HUES6 (cell line): Measurements from ENCODE around the gene BTBD9.

Source experiments
- H3K27ac ChIP-seq: 2 replicates; pipeline ENCODE4 v1.7.0; 2013; ENCODE audit warnings: low read depth, mild to moderate bottlenecking, low read length, inconsistent platforms
- H3K27me3 ChIP-seq: 2 replicates; pipeline ENCODE4 v1.6.1; 2013; ENCODE audit warnings: low read length; ENCODE audit not compliant: control insufficient read depth, insufficient read depth
- H3K36me3 ChIP-seq: 2 replicates; pipeline ENCODE4 v1.6.1; 2013; ENCODE audit warnings: low read length; ENCODE audit not compliant: control insufficient read depth, insufficient read depth
- H3K4me1 ChIP-seq: 2 replicates; pipeline ENCODE4 v1.6.1; 2013; ENCODE audit warnings: low read length; ENCODE audit not compliant: control insufficient read depth, insufficient read depth
- H3K4me3 ChIP-seq: 2 replicates; pipeline ENCODE4 v1.5.1; 2013; ENCODE audit warnings: low read depth, low read length
- H3K9ac ChIP-seq: one replicate; pipeline ENCODE4 v1.6.1; 2013; ENCODE audit warnings: mild to moderate bottlenecking, low read length
- H3K9me3 ChIP-seq: 2 replicates; pipeline ENCODE4 v1.6.1; 2013; ENCODE audit warnings: low read depth, low read length; ENCODE audit not compliant: control insufficient read depth, insufficient read depth

BTBD9 gene

GRCh38 chr6:38153076-38153797 is 486.5 kb downstream of the BTBD9 start:
- H3K36me3 ChIP-seq, result no peaks in the 10 kb centered on the region
- H3K27ac ChIP-seq, result no peak overlapping the region
- no peak overlapping the region for H3K4me3 ChIP-seq
- H3K9me3 ChIP-seq, result no peaks in the 10 kb centered on the region
- peaks cover 11% of the 10 kb centered on the region; the same call in 1 of the 2 replicates for H3K4me1 ChIP-seq
- H3K27me3 ChIP-seq, result no peaks in the 10 kb centered on the region
- H3K9ac ChIP-seq, result no peak overlapping the region

- Histone ChIP-seq H3K4me3 (no peak overlapping the region), H3K27ac (no peak overlapping the region), H3K9ac (no peak overlapping the region), H3K4me1 (peaks cover 11% of the 10 kb centered on the region; the same call in 1 of the 2 replicates), H3K27me3 (no peaks in the 10 kb centered on the region), H3K36me3 (no peaks in the 10 kb centered on the region), H3K9me3 (no peaks in the 10 kb centered on the region)
These were observed 487.1 kb downstream of the BTBD9 start for GRCh38 chr6:38152620-38153019.

- no peak overlapping the region for H3K9ac ChIP-seq
- no peaks in the 10 kb centered on the region for H3K36me3 ChIP-seq
- no peaks in the 10 kb centered on the region for H3K27me3 ChIP-seq
- H3K4me1 ChIP-seq, result peaks cover 11% of the 10 kb centered on the region; the same call in 1 of the 2 replicates
- H3K9me3 ChIP-seq, result no peaks in the 10 kb centered on the region
- H3K27ac ChIP-seq, result no peak overlapping the region
- no peak overlapping the region for H3K4me3 ChIP-seq
These were observed 487.9 kb downstream of the BTBD9 start for GRCh38 chr6:38151580-38152500.

GRCh38 chr6:38150681-38151296 is 488.9 kb downstream of the BTBD9 start:
- H3K36me3 ChIP-seq, result no peaks in the 10 kb centered on the region
- no peak overlapping the region for H3K9ac ChIP-seq
- H3K27me3 ChIP-seq, result no peaks in the 10 kb centered on the region
- no peaks in the 10 kb centered on the region for H3K9me3 ChIP-seq
- H3K4me3 ChIP-seq, result no peak overlapping the region
- peaks cover 11% of the 10 kb centered on the region; the same call in 1 of the 2 replicates for H3K4me1 ChIP-seq
- no peak overlapping the region for H3K27ac ChIP-seq

- H3K9me3 ChIP-seq, result no peaks in the 10 kb centered on the region
- peaks cover 12% of the 10 kb centered on the region for H3K4me1 ChIP-seq
- H3K4me3 ChIP-seq, result no peak overlapping the region
- H3K27ac ChIP-seq, result no peak overlapping the region
- no peak overlapping the region for H3K9ac ChIP-seq
- H3K36me3 ChIP-seq, result no peaks in the 10 kb centered on the region
- no peaks in the 10 kb centered on the region for H3K27me3 ChIP-seq
These were observed 489.7 kb downstream of the BTBD9 start for GRCh38 chr6:38150021-38150420.

DNA sequence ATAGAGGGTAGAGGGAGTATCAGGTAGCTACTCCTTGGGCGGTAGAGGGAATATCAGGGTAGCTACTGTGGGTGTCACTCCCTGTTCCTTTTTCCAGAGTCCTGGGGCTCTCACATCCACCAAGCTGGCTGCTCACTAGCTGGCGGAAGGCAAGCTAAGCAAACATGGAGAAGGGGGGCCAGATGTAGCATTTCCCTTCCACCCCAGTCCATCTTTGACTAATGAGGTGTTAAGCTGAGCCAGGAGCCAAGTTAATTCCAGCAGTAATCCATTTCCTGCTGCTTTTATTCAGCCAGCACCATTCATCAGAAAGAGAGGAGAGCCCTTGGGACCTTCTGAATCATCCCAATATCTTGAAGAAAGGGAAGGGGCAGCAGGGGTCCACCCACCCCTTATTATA is 490.2 kb downstream of the BTBD9 start:
- Histone ChIP-seq H3K9ac (no peak overlapping the region), H3K9me3 (no peaks in the 10 kb centered on the region), H3K36me3 (no peaks in the 10 kb centered on the region), H3K4me1 (peaks cover 17% of the 10 kb centered on the region), H3K27ac (no peak overlapping the region), H3K4me3 (no peak overlapping the region), H3K27me3 (no peaks in the 10 kb centered on the region)

DNA sequence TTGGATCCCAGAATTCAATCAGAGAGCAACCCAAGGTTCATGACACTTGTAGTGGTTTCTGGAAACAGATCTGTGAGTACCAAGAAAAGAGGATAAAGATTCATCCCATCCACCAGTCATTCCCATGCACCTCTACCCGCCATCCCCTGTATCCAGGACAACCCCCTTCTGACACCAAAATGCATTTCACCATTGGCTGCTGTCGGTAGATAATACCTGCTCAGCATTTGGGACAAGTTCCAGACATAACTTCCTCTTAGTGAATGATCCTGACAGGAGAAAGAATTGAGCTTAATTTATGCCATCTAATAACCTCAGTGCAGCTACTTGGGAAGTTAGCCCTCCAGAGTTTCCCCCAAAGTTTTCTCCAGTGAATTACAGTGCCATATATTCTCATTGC is 491.1 kb downstream of the BTBD9 start:
- Histone ChIP-seq H3K9ac (no peak overlapping the region), H3K27me3 (no peaks in the 10 kb centered on the region), H3K4me3 (no peak overlapping the region), H3K27ac (no peak overlapping the region), H3K9me3 (no peaks in the 10 kb centered on the region), H3K4me1 (peaks cover 21% of the 10 kb centered on the region), H3K36me3 (no peaks in the 10 kb centered on the region)

DNA sequence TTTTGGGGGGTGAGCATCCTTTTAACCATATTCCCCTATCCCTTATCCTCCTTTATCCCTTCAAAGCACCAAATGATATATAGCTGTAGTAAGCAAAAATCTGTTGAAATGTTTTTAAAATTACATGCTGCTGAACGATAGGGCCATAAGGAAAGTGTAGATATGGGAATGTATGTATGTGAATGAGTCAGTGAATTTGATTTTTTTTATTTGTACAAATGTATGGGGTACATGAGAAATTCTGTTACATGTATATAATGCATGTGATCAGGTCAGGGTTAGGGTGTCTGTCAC is 493.0 kb downstream of the BTBD9 start:
- H3K4me3 ChIP-seq, result no peak overlapping the region
- H3K9me3 ChIP-seq, result no peaks in the 10 kb centered on the region
- H3K4me1 ChIP-seq, result peaks cover 21% of the 10 kb centered on the region
- H3K9ac ChIP-seq, result no peak overlapping the region
- H3K27me3 ChIP-seq, result no peaks in the 10 kb centered on the region
- H3K27ac ChIP-seq, result no peak overlapping the region
- no peaks in the 10 kb centered on the region for H3K36me3 ChIP-seq

GRCh38 chr6:38146021-38146733 is 493.6 kb downstream of the BTBD9 start:
- Histone ChIP-seq H3K27ac (no peak overlapping the region), H3K4me1 (peaks cover 21% of the 10 kb centered on the region), H3K9me3 (no peaks in the 10 kb centered on the region), H3K9ac (no peak overlapping the region), H3K27me3 (no peaks in the 10 kb centered on the region), H3K36me3 (no peaks in the 10 kb centered on the region), H3K4me3 (no peak overlapping the region)

GRCh38 chr6:38144365-38144945 is 495.3 kb downstream of the BTBD9 start:
- H3K27ac ChIP-seq, result no peak overlapping the region
- no peak overlapping the region for H3K9ac ChIP-seq
- no peaks in the 10 kb centered on the region for H3K27me3 ChIP-seq

More at GRCh38 chr6:38144365-38144945, 495.3 kb downstream of the BTBD9 start:
- Histone ChIP-seq H3K4me1 (peaks cover 19% of the 10 kb centered on the region), H3K36me3 (no peaks in the 10 kb centered on the region), H3K9me3 (no peaks in the 10 kb centered on the region), H3K4me3 (no peak overlapping the region)
